Epithelial cell of proximal tubule (primary cell): ENCODE results near the gene KLF5. TPM values are rescaled to one million over a fixed set of nuclear protein-coding genes. Genes with fewer than 3 reads are reported as not detected.

Experiments used
- DNase-seq: peaks from one replicate; pipeline ENCODE4 v3.0.0-alpha.2; 2011; ENCODE audit warnings: low read depth
- H3K4me3 ChIP-seq: 2 replicates; pipeline ENCODE4 v1.5.1; 2011; ENCODE audit warnings: low read depth, mild to moderate bottlenecking, low read length
- CTCF ChIP-seq: conservative IDR thresholded peaks from 2 replicates; pipeline ENCODE4 v1.5.1; 2012; ENCODE audit warnings: low read depth, mild to moderate bottlenecking, low read length
- total RNA-seq: library from RNA; depleted of rRNA; stranded (reverse); fragments of >200 nt; gene quantifications from 2 replicates; pipeline ENCODE4 v1.2.3, GENCODE V29; 2015

KLF5 gene
- total RNA-seq, 1 donor from 2014 or later, result 26.6 TPM

GRCh38 chr13:73119612-73120011, 60.8 kb downstream of the KLF5 start:
- no peak for DNase-seq
- no peak overlapping the region for H3K4me3 ChIP-seq
- no peak for TF ChIP-seq CTCF
